ENCODE results near the gene MAP3K5. TPM values are rescaled to one million over a fixed set of nuclear protein-coding genes. Genes with fewer than 3 reads are reported as not detected.

MAP3K5 gene
- total and polyA plus RNA-seq, 9 of the 15 experiments (the other 6 are each of a cell fraction or from before 2014, with no cell fraction given), result 2.2 to 13.0 (median 9.9) TPM

DNA sequence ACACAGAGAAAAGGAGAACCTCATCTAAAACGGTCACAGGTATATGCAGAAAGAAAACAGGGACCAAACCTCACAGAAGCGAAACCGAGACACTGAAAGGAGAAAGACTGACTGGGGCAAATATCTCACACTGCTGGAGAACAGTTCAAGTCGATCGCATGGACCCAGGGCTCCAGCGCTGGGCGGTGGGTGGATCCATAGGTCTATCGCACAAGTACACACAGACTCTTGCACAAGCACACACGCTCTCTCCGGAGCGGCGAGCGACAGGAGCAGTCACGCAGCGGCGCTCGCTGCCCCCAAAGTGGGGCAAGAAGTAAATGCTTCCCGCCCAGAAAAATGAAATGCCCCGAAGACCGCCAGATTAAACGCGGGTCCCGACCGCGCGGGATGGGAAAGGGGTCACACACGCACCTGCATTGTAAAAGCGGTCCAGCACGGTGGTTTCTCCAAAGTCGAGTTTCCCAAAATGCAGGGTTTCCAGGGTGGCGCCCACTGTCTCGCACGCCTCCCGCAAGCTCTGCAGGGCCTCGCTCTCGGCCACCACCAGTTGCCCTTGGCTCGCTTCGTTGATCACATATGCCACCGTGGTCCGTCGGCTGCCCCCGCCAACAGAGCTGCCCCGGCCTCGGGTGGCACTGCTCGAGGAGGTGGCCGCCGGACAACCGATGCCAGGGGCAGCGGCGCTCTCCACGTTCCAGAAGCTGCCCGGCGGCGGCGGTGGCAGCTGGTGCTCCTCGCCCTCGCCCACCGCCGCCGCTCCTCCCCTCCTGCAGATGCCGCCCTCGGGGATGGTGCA, 782 bp downstream of the MAP3K5 start (continued):
- TF ChIP-seq, protein P1, sequence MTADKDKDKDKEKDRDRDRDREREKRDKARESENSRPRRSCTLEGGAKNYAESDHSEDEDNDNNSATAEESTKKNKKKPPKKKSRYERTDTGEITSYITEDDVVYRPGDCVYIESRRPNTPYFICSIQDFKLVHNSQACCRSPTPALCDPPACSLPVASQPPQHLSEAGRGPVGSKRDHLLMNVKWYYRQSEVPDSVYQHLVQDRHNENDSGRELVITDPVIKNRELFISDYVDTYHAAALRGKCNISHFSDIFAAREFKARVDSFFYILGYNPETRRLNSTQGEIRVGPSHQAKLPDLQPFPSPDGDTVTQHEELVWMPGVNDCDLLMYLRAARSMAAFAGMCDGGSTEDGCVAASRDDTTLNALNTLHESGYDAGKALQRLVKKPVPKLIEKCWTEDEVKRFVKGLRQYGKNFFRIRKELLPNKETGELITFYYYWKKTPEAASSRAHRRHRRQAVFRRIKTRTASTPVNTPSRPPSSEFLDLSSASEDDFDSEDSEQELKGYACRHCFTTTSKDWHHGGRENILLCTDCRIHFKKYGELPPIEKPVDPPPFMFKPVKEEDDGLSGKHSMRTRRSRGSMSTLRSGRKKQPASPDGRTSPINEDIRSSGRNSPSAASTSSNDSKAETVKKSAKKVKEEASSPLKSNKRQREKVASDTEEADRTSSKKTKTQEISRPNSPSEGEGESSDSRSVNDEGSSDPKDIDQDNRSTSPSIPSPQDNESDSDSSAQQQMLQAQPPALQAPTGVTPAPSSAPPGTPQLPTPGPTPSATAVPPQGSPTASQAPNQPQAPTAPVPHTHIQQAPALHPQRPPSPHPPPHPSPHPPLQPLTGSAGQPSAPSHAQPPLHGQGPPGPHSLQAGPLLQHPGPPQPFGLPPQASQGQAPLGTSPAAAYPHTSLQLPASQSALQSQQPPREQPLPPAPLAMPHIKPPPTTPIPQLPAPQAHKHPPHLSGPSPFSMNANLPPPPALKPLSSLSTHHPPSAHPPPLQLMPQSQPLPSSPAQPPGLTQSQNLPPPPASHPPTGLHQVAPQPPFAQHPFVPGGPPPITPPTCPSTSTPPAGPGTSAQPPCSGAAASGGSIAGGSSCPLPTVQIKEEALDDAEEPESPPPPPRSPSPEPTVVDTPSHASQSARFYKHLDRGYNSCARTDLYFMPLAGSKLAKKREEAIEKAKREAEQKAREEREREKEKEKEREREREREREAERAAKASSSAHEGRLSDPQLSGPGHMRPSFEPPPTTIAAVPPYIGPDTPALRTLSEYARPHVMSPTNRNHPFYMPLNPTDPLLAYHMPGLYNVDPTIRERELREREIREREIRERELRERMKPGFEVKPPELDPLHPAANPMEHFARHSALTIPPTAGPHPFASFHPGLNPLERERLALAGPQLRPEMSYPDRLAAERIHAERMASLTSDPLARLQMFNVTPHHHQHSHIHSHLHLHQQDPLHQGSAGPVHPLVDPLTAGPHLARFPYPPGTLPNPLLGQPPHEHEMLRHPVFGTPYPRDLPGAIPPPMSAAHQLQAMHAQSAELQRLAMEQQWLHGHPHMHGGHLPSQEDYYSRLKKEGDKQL (CRISPR knock-in tag; IDR thresholded peaks at IDR 0.05; ENCODE audit: borderline replicate concordance), result no peak
- TF ChIP-seq, protein P2, sequence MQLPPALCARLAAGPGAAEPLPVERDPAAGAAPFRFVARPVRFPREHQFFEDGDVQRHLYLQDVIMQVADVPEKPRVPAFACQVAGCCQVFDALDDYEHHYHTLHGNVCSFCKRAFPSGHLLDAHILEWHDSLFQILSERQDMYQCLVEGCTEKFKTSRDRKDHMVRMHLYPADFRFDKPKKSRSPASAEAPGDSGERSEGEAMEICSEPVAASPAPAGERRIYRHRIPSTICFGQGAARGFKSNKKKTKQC (CRISPR knock-in tag; IDR thresholded peaks at IDR 0.05), result no peak
- TF ChIP-seq, protein P3, sequence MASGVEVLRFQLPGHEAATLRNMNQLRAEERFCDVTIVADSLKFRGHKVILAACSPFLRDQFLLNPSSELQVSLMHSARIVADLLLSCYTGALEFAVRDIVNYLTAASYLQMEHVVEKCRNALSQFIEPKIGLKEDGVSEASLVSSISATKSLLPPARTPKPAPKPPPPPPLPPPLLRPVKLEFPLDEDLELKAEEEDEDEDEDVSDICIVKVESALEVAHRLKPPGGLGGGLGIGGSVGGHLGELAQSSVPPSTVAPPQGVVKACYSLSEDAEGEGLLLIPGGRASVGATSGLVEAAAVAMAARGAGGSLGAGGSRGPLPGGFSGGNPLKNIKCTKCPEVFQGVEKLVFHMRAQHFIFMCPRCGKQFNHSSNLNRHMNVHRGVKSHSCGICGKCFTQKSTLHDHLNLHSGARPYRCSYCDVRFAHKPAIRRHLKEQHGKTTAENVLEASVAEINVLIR (CRISPR knock-in tag; IDR thresholded peaks at IDR 0.05), result no peak
- TF ChIP-seq RBFOX2 (IDR thresholded peaks at IDR 0.05; ENCODE audit: low read depth, low read length) (peak; percentile 68), NCOR1 (IDR thresholded peaks at IDR 0.05) (no peak), TAF9B (IDR thresholded peaks at IDR 0.05; ENCODE audit: partially characterized antibody) (no peak), NELFE (IDR thresholded peaks at IDR 0.05; ENCODE audit: insufficient read depth, insufficient read length) (no peak), PKNOX1 (IDR thresholded peaks at IDR 0.05) (0 out of 2 replicates have a peak, but pooled peaks have one; percentile 15), ZNF695 (CRISPR knock-in tag; IDR thresholded peaks at IDR 0.05) (no peak), NR1H2 (CRISPR knock-in tag; IDR thresholded peaks at IDR 0.05) (no peak), ESRRB (CRISPR knock-in tag; IDR thresholded peaks at IDR 0.05; ENCODE audit: borderline replicate concordance) (no peak), SRF (CRISPR knock-in tag; IDR thresholded peaks at IDR 0.05) (no peak), MEF2D (tag; conservative IDR thresholded peaks at IDR 0.05; ENCODE audit: low read depth) (no peak), WHSC1 (IDR thresholded peaks at IDR 0.05; ENCODE audit: low read length) (no peak), TBL1XR1 (IDR thresholded peaks at IDR 0.05; ENCODE audit: low read length in 2 of 2) (no peak), SAP30 (IDR thresholded peaks at IDR 0.05; ENCODE audit: borderline replicate concordance, insufficient read depth, low read depth, low read length, poor library complexity, severe bottlenecking) (peak; percentile 36)
